ENCODE data around the gene ENO3.

Gene ENO3

GRCh38 chr17:4950075-4950745 is 709 bp upstream of the ENO3 start:
- no peak for DNase-seq (ENCODE audit: low read depth)

GRCh38 chr17:4951486-4951885 is 567 bp downstream of the ENO3 start:
- no peak for DNase-seq (ENCODE audit: low read depth)

GRCh38 chr17:4953451-4953961 is 2.6 kb downstream of the ENO3 start:
- DNase-seq (ENCODE audit: low read depth): no peak

GRCh38 chr17:4955091-4955490 is 4.2 kb downstream of the ENO3 start:
- no peak for DNase-seq (ENCODE audit: low read depth)

GRCh38 chr17:4956493-4957061 is 5.7 kb downstream of the ENO3 start:
- no peak for DNase-seq (ENCODE audit: low read depth)

- no peak for DNase-seq (ENCODE audit: low read depth)
Observed at GRCh38 chr17:4958102-4958501, 7.2 kb downstream of the ENO3 start.

- DNase-seq (ENCODE audit: low read depth): no peak
Observed at GRCh38 chr17:4959261-4959965, 8.5 kb downstream of the ENO3 start.

- DNase-seq (ENCODE audit: low read depth): no peak
Observed at GRCh38 chr17:4960279-4960922, 9.5 kb downstream of the ENO3 start.

- DNase-seq (ENCODE audit: low read depth): no peak
Observed at GRCh38 chr17:4965311-4965986, 14.5 kb downstream of the ENO3 start.

GRCh38 chr17:4966844-4967538 is 16.1 kb downstream of the ENO3 start:
- peak; percentile 98 for DNase-seq (ENCODE audit: low read depth)

- peak; percentile 97 for DNase-seq (ENCODE audit: low read depth)
Observed at GRCh38 chr17:4967539-4968485, 16.9 kb downstream of the ENO3 start, which contains the start of gene SPAG7. SPAG7 (minus strand) TSS chr17:4967817; CDS start chr17:4967804, 13 bp downstream.

GRCh38 chr17:4968486-4969046 is 17.6 kb downstream of the ENO3 start:
- DNase-seq (ENCODE audit: low read depth): no peak

GRCh38 chr17:4969047-4969550 is 18.2 kb downstream of the ENO3 start:
- no peak for DNase-seq (ENCODE audit: low read depth)

- DNase-seq (ENCODE audit: low read depth): no peak
Observed at GRCh38 chr17:4969551-4970173, 18.7 kb downstream of the ENO3 start.

GRCh38 chr17:4970273-4970672 is 19.4 kb downstream of the ENO3 start:
- DNase-seq (ENCODE audit: low read depth): no peak

GRCh38 chr17:4971826-4972225 is 20.9 kb downstream of the ENO3 start:
- DNase-seq (ENCODE audit: low read depth): no peak

- no peak for DNase-seq (ENCODE audit: low read depth)
Observed at GRCh38 chr17:4972322-4972721, 21.4 kb downstream of the ENO3 start.

- DNase-seq (ENCODE audit: low read depth): no peak
Observed at GRCh38 chr17:4972752-4973151, 21.8 kb downstream of the ENO3 start.
